ENCODE data around the gene TMEM204. TPM values are rescaled to one million over a fixed set of nuclear protein-coding genes. Genes with fewer than 3 reads are reported as not detected.
A peak's percentile ranks its signal among the peaks of the same experiment; 100 is the strongest.

TMEM204 gene
- total and polyA plus RNA-seq, 2 donors (not counting 1 experiment from before 2014, with no cell fraction given), result 0.27 to 2.7 TPM

DNA sequence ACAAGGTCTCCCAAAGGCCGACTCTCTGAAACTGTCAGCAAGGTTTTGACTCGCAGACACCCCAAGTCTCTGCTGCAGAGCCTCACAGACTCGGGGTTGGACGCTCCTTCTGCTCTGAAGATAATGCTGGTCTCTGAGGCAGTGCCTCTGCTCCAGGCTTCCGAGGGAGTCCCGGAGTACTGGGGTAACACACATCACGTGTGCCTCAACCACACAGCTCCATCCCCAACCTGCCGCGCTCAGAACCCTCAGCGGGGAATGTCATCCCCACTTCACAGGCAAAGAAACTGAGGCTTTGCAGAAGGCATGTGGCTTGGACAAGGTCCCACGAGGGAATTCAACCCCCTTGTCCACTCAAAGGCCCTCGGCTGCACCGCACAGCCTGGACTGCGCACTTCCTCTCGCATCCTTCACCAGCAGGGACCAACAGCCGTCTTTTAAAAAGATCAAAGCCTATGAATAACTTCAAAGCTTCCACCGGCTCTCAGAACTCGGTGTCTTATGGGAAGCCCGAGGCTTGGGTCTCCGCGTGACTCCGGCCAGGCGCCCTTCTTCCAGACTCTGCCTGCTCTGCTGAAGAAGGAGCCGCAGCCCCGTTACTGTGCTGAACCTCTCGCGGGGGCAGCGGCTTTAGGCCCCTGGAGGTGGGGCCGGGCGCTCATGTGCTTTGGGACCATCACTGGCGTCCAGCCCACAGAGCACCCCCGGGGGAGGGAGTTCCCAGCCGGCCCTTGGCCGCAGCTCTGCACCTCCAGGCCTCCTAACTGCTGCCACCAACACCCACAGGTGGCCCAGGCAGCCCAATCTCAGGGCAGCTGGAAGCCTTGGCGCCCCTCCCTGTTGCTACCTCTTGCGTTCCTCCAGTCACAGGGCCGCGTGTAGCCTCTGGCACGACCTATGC is 2.2 kb downstream of the TMEM204 start:
- Mint-ChIP-seq H3K9me3 (ENCODE audit: insufficient read depth) (no peaks in the 10 kb centered on the region), H3K4me1 (peaks cover 21% of the 10 kb centered on the region), H3K27ac (no peak overlapping the region), H3K27me3 (no peaks in the 10 kb centered on the region), H3K4me3 (no peak overlapping the region)
- Histone ChIP-seq H3K4me1 (ENCODE audit: control insufficient read depth in 2 of 2, insufficient read depth in 2 of 2, low read length in 2 of 2) (peaks cover 17 to 32% of the 10 kb centered on the region in 2 donors), H3K27me3 (replicated peaks in 1 of 4; ENCODE audit: control extremely low read depth in 1 of 4, control insufficient read depth in 3 of 4, insufficient read depth in 4 of 4, low read length in 3 of 4) (no peaks in the 10 kb centered on the region), H3K4me3 (ENCODE audit: control extremely low read depth in 1 of 5, extremely low read depth in 1 of 5, insufficient read depth in 1 of 5, low read depth in 2 of 5, low read length in 4 of 5) (peak overlapping the region in 1 of 5 experiments; percentile 64), H2AFZ (ENCODE audit: insufficient read depth, low read depth, low read length, poor library complexity, severe bottlenecking) (no peak overlapping the region), H3K9me3 (ENCODE audit: control extremely low read depth in 1 of 3, control insufficient read depth in 2 of 3, insufficient read depth in 1 of 3, low read length in 2 of 3) (no peaks in the 10 kb centered on the region), H3K79me2 (ENCODE audit: control insufficient read depth, insufficient read depth, low read length) (no peaks in the 10 kb centered on the region), H4K20me1 (ENCODE audit: control insufficient read depth, insufficient read depth, low read length, poor library complexity, severe bottlenecking) (no peaks in the 10 kb centered on the region), H3K36me3 (replicated peaks in 1 of 2; ENCODE audit: control extremely low read depth in 1 of 2, control insufficient read depth in 1 of 2, extremely low read depth in 1 of 2, insufficient read depth in 2 of 2, low read length in 1 of 2) (no peaks in the 10 kb centered on the region), H3K27ac (ENCODE audit: low read length in 2 of 2) (no peak overlapping the region), H3K9ac (ENCODE audit: low read length) (no peak overlapping the region), H3K4me2 (replicated peaks; ENCODE audit: low read depth, low read length, poor library complexity, severe bottlenecking) (peak overlapping the region; percentile 68)
- intact Hi-C loops (cut with micrococcal nuclease), result no loop called here
- ChIA-PET POLR2A (no interaction called here), CTCF (no interaction called here)
- TF ChIP-seq, protein P1, sequence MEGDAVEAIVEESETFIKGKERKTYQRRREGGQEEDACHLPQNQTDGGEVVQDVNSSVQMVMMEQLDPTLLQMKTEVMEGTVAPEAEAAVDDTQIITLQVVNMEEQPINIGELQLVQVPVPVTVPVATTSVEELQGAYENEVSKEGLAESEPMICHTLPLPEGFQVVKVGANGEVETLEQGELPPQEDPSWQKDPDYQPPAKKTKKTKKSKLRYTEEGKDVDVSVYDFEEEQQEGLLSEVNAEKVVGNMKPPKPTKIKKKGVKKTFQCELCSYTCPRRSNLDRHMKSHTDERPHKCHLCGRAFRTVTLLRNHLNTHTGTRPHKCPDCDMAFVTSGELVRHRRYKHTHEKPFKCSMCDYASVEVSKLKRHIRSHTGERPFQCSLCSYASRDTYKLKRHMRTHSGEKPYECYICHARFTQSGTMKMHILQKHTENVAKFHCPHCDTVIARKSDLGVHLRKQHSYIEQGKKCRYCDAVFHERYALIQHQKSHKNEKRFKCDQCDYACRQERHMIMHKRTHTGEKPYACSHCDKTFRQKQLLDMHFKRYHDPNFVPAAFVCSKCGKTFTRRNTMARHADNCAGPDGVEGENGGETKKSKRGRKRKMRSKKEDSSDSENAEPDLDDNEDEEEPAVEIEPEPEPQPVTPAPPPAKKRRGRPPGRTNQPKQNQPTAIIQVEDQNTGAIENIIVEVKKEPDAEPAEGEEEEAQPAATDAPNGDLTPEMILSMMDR (IDR thresholded peaks at IDR 0.05), result no peak
- TF ChIP-seq EZH2 (IDR thresholded peaks at IDR 0.05; ENCODE audit: borderline replicate concordance, insufficient read depth, low read depth, low read length, poor library complexity, severe bottlenecking), result no peak
- 63% methylated on average over 39 of the region's 39 CpGs for WGBS (ENCODE audit: insufficient coverage)
- DNase-seq (no peak), ATAC-seq (ENCODE audit: low read depth) (no peak)

DNA sequence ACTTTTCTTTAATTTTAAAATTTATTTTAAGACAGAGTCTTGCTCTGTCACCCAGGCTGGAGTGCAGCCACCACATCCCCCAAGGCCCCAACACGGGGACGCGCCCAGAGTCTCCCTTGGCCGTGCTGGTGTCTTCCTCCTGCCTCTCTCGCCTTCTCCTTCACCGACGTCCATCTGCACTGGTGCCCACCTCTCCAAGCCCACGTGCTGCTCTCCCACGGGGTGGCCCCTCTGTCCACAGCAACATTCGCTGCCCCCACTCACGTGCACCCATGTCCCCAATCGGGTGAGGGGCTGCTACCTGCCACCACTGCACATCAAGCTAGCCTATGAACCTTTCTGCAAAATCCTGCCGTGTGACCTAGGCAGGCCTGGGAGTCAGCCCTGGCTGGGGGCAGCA is 3.1 kb downstream of the TMEM204 start:
- no peaks in the 10 kb centered on the region for H3K9me3 ChIP-seq (ENCODE audit: control extremely low read depth in 1 of 3, control insufficient read depth in 2 of 3, insufficient read depth in 1 of 3, low read length in 2 of 3)
- Mint-ChIP-seq H3K27me3 (no peaks in the 10 kb centered on the region), H3K4me3 (no peak overlapping the region), H3K4me1 (peaks cover 21% of the 10 kb centered on the region), H3K27ac (no peak overlapping the region), H3K9me3 (ENCODE audit: insufficient read depth) (no peaks in the 10 kb centered on the region)
- DNase-seq (no peak), ATAC-seq (ENCODE audit: low read depth) (no peak)
- no peaks in the 10 kb centered on the region for H3K79me2 ChIP-seq (ENCODE audit: control insufficient read depth, insufficient read depth, low read length)
- POLR2A ChIA-PET, result no interaction called here
- no peaks in the 10 kb centered on the region for H3K27me3 ChIP-seq (replicated peaks in 1 of 4; ENCODE audit: control extremely low read depth in 1 of 4, control insufficient read depth in 3 of 4, insufficient read depth in 4 of 4, low read length in 3 of 4)
- no peak overlapping the region for H3K9ac ChIP-seq (ENCODE audit: low read length)
- CTCF ChIA-PET, result no interaction called here
- peaks cover 17 to 32% of the 10 kb centered on the region in 2 donors for H3K4me1 ChIP-seq (ENCODE audit: control insufficient read depth in 2 of 2, insufficient read depth in 2 of 2, low read length in 2 of 2)
- no peak overlapping the region for H2AFZ ChIP-seq (ENCODE audit: insufficient read depth, low read depth, low read length, poor library complexity, severe bottlenecking)
- no peaks in the 10 kb centered on the region for H3K36me3 ChIP-seq (replicated peaks in 1 of 2; ENCODE audit: control extremely low read depth in 1 of 2, control insufficient read depth in 1 of 2, extremely low read depth in 1 of 2, insufficient read depth in 2 of 2, low read length in 1 of 2)
- H3K4me2 ChIP-seq (replicated peaks; ENCODE audit: low read depth, low read length, poor library complexity, severe bottlenecking), result no peak overlapping the region
- WGBS (ENCODE audit: insufficient coverage), result 84% methylated on average over 13 of the region's 13 CpGs
- H4K20me1 ChIP-seq (ENCODE audit: control insufficient read depth, insufficient read depth, low read length, poor library complexity, severe bottlenecking), result no peaks in the 10 kb centered on the region
- H3K4me3 ChIP-seq (ENCODE audit: control extremely low read depth in 1 of 5, extremely low read depth in 1 of 5, insufficient read depth in 1 of 5, low read depth in 2 of 5, low read length in 4 of 5), result no peak overlapping the region
- TF ChIP-seq EZH2 (IDR thresholded peaks at IDR 0.05; ENCODE audit: borderline replicate concordance, insufficient read depth, low read depth, low read length, poor library complexity, severe bottlenecking), result no peak
- TF ChIP-seq, protein P1 (IDR thresholded peaks at IDR 0.05), result no peak
- H3K27ac ChIP-seq (ENCODE audit: low read length in 2 of 2), result no peak overlapping the region
- intact Hi-C loops (cut with micrococcal nuclease), result no loop called here
